Endothelial cell (in vitro differentiated cells): Measurements from ENCODE around the gene NCBP1. TPM values are rescaled to one million over a fixed set of nuclear protein-coding genes. Genes with fewer than 3 reads are reported as not detected.
"Not testable (repeated sequence)": the region's sequence is repeated elsewhere in the genome, so short reads cannot be mapped to it uniquely, and the experiment has no call there.

Experiments used
- DNase-seq: peaks from one replicate; pipeline ENCODE4 v3.0.0; 2021; ENCODE audit warnings: low spot score
- H3K27ac Mint-ChIP-seq: one replicate; pipeline ENCODE4 v1.8.0; 2021; ENCODE audit warnings: mixed read lengths, inconsistent platforms; ENCODE audit not compliant: unreplicated experiment
- H3K27me3 Mint-ChIP-seq: one replicate; pipeline ENCODE4 v1.8.0; 2021; ENCODE audit warnings: mild to moderate bottlenecking, moderate library complexity, mixed read lengths, inconsistent platforms; ENCODE audit not compliant: unreplicated experiment
- H3K36me3 Mint-ChIP-seq: one replicate; pipeline ENCODE4 v1.8.0; 2021; ENCODE audit warnings: mild to moderate bottlenecking, low read depth, mixed read lengths, inconsistent platforms; ENCODE audit not compliant: unreplicated experiment
- H3K4me1 Mint-ChIP-seq: one replicate; pipeline ENCODE4 v1.8.0; 2021; ENCODE audit warnings: mild to moderate bottlenecking, mixed read lengths, inconsistent platforms; ENCODE audit not compliant: unreplicated experiment
- H3K4me3 Mint-ChIP-seq: one replicate; pipeline ENCODE4 v1.8.0; 2021; ENCODE audit warnings: mild to moderate bottlenecking, mixed read lengths, inconsistent platforms; ENCODE audit not compliant: unreplicated experiment
- H3K9me3 Mint-ChIP-seq: one replicate; pipeline ENCODE4 v1.8.0; 2021; ENCODE audit warnings: mixed read lengths, inconsistent platforms; ENCODE audit not compliant: unreplicated experiment
- total RNA-seq: library from RNA; stranded (reverse); fragmentation: NEBNext Ultra II Directional; extraction: Animal tissue kit (Norgen Biotek cat#: 25700); gene quantifications from one replicate; pipeline ENCODE4 v1.2.1, GENCODE V29; 2021; ENCODE audit not compliant: unreplicated experiment
- TF ChIP-seq, protein P1 (sequence below): fragments of 200-600 bp; sonication (generic); IDR thresholded peaks from one replicate; pipeline ENCODE4 v1.5.0; 2021; ENCODE audit warnings: antibody characterized with exemption; ENCODE audit not compliant: unreplicated experiment

NCBP1 gene
- total RNA-seq, 1 donor from 2014 or later, result 34.6 TPM

DNA sequence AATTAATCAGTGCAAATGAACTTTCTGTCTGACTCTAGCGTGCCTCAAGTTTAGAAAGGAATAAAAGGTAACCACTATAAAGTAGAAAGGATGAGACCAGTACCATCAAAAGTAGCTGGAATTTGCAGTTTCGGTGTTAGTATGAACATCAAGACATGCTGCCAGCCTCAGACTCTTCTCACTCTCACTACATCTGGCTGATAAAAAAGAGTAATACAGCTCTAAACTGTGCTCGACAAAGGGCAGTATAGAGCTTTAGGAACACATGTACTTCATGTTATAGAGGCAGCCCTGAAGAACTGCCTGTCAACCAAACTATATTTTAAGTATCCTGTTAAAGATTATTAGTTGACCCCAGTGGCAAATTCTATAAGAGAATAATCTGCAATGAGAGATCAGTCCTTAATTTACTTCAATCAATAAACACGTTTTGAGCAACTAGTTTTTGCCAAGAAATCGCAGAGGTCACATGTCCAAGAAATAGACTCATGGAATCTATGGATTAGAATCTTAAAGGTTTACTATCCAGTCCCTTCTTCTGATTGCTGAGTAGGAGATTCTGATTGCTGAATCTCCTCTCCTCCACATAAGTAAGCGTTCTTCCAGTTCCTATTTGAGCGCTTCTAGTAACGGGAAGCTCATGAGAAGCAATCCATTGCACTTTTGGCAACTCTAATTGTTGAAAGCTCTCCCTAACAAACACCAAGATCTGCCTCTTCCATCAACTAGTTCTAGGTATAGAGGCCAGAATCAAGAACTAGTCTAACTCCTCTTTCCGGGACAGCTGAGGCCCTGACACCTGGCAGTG lies 62.6 kb downstream of the NCBP1 start:
- DNase-seq, result no peak
- Mint-ChIP-seq H3K9me3 (no peaks in the 10 kb centered on the region), H3K36me3 (no peaks in the 10 kb centered on the region), H3K27me3 (peaks cover 11% of the 10 kb centered on the region), H3K27ac (peak overlapping the region; percentile 80), H3K4me3 (peak overlapping the region; percentile 95), H3K4me1 (peaks cover 13% of the 10 kb centered on the region)
- TF ChIP-seq, protein P1, sequence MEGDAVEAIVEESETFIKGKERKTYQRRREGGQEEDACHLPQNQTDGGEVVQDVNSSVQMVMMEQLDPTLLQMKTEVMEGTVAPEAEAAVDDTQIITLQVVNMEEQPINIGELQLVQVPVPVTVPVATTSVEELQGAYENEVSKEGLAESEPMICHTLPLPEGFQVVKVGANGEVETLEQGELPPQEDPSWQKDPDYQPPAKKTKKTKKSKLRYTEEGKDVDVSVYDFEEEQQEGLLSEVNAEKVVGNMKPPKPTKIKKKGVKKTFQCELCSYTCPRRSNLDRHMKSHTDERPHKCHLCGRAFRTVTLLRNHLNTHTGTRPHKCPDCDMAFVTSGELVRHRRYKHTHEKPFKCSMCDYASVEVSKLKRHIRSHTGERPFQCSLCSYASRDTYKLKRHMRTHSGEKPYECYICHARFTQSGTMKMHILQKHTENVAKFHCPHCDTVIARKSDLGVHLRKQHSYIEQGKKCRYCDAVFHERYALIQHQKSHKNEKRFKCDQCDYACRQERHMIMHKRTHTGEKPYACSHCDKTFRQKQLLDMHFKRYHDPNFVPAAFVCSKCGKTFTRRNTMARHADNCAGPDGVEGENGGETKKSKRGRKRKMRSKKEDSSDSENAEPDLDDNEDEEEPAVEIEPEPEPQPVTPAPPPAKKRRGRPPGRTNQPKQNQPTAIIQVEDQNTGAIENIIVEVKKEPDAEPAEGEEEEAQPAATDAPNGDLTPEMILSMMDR, result no peak

DNA sequence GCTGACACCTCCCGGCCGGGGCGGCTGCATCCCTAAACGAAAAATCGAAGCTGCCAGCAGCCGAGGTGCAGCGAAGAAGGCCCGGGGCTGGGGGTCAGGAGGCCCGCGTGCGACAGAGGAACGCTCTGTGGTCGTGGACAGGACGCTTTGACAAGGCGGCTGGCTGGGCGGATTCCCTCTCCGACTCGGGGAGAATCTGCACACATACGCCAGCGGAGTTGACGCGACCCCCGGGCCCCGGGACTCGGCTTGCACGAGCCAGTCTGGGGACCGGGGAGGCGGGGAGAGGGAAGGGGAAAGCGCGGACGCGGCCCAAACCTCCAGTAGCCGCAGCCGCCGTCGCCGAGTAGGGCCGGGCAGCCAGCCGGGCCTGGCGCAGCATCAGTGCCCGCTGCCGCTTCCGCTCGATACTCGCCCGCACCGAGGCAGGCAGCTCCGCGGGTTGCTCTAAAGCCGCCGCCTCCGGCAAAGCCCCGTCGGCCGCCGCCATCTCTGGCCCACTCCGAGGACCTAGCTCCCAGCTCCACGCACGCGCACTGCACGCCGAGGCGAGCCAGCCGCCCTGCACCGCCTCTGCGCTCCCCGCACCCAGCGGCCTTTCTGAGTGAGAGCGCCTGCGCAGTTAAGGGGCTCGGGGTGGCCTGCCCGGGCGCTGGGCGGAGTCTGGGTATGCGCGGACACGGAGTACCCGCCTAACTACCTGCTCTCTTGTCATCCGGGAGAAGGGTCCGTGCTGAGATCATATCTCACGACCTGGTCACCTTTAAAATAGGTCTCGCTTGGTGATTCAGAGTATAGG lies 63.4 kb downstream of the NCBP1 start, which contains the start of gene XPA:
Gene XPA (minus strand): TSS at position 538 of the 799 bp plus-strand sequence. CDS start 48 bp downstream, at position 490.
- TF ChIP-seq, protein P1, result no peak
- Mint-ChIP-seq H3K36me3 (no peaks in the 10 kb centered on the region), H3K27me3 (peaks cover 11% of the 10 kb centered on the region), H3K27ac (peak within 1 kb of the TSS; percentile 80), H3K4me1 (peaks cover 13% of the 10 kb centered on the region), H3K9me3 (no peaks in the 10 kb centered on the region), H3K4me3 (peak within 1 kb of the TSS; percentile 95)
- peak; percentile 99 for DNase-seq

- H3K27me3 Mint-ChIP-seq, result peaks cover 11% of the 10 kb centered on the region
- H3K27ac Mint-ChIP-seq, result no peak overlapping the region
- TF ChIP-seq, protein P1, result no peak
- H3K36me3 Mint-ChIP-seq, result no peaks in the 10 kb centered on the region
- DNase-seq, result no peak
- H3K9me3 Mint-ChIP-seq, result no peaks in the 10 kb centered on the region
- peak overlapping the region; percentile 95 for H3K4me3 Mint-ChIP-seq
- H3K4me1 Mint-ChIP-seq, result peaks cover 13% of the 10 kb centered on the region
Measured at GRCh38 chr9:97697837-97698236, 64.2 kb downstream of the NCBP1 start.

DNA sequence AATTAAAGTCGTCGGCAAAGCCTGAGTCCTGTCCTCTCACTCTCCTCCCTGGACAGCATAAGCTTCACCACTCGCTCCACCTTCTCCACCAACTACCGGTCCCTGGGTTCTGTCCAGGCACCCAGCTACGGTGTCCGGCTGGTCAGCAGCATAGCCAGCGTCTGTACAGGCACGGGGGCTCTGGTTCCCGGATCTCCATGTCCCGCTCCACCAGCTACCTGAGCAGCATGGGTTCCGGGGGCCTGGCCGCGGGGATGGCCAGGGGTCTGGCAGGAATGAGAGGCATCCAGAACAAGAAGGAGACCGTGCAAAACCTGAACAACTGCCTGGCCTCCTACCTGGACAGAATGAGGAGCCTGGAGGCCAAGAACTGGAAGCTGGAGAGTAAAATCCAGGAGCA lies 65.2 kb downstream of the NCBP1 start:
- TF ChIP-seq, protein P1, result no peak
- Mint-ChIP-seq H3K27me3 (peaks cover 11% of the 10 kb centered on the region), H3K4me3 (no peak overlapping the region), H3K4me1 (peaks cover 13% of the 10 kb centered on the region), H3K9me3 (no peaks in the 10 kb centered on the region), H3K36me3 (no peaks in the 10 kb centered on the region), H3K27ac (no peak overlapping the region)
- DNase-seq, result no peak

GRCh38 chr9:97699281-97699680 lies 65.7 kb downstream of the NCBP1 start:
- Mint-ChIP-seq H3K27me3 (peaks cover 11% of the 10 kb centered on the region), H3K4me1 (peaks cover 13% of the 10 kb centered on the region)
- H3K36me3 Mint-ChIP-seq, H3K4me3 Mint-ChIP-seq, H3K27ac Mint-ChIP-seq, DNase-seq, H3K9me3 Mint-ChIP-seq: not testable (repeated sequence)

DNA sequence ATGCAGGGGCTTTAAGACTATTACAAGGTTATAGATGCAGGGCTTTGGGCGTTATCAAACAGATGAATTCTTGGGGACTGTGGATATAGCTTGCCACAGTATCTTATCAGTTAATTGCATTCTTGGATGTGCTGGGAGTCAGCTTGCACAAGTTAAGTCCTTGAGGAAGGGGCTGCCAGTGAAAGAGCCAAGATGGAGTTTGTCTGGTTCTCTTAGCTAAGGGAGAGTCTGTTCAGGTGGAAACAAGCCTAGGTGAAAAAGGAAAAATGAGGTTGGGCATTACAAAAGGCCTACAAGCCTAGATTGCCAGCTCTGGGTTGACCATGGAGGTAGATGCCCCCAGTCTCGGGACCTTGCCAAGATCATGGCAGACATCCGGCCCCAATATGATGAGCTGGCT lies 66.2 kb downstream of the NCBP1 start:
- H3K27me3 Mint-ChIP-seq, result peaks cover 11% of the 10 kb centered on the region
- H3K4me1 Mint-ChIP-seq, H3K27ac Mint-ChIP-seq, H3K36me3 Mint-ChIP-seq, DNase-seq, H3K4me3 Mint-ChIP-seq, H3K9me3 Mint-ChIP-seq: not testable (repeated sequence)
